HepG2 (cell line): ENCODE measurements around the gene NDUFV1. TPM values are rescaled to one million over a fixed set of nuclear protein-coding genes. Genes with fewer than 3 reads are reported as not detected.

ENCODE experiments used
- ATAC-seq: fragments of 200-7000 bp; cut with Tn5 transposase; 3 replicates; pipeline ENCODE4 v1.9.1; 2020; ENCODE audit warnings: mild to moderate bottlenecking, moderate library complexity
- BruUV-seq: library from RNA; stranded (reverse); fragments of 400-500 nt; replicated peaks from 2 replicates; lab custom pipeline; 2021; lab: Mats Ljungman, UMichigan
- CTCF ChIA-PET: fragments of 300-600 bp; formaldehyde crosslinking; extraction: SDS; loops from one replicate; lab custom pipeline; 2021; ENCODE audit warnings: low total read pairs, inconsistent platforms, low intra/inter-chr PET ratio; lab: Yijun Ruan, JAX
- POLR2A ChIA-PET: fragments of 350-600 bp; sonication (Branson Sonifier 250); formaldehyde crosslinking; loops from one replicate; lab custom pipeline; 2020; ENCODE audit warnings: antibody characterized with exemption, inconsistent platforms; lab: Yijun Ruan, JAX
- DNase-seq: peaks from one replicate; pipeline ENCODE4 v3.0.0-alpha.2; 2015; ENCODE audit warnings: low spot score
- FAIRE-seq: peaks from 3 replicates; lab custom pipeline; 2011; peaks lifted over from hg19 to GRCh38; lab: Jason Lieb, UNC
- H2AFZ ChIP-seq: one replicate; pipeline ENCODE4 v1.6.1; 2011; ENCODE audit warnings: low read length, inconsistent platforms
- H3K27ac ChIP-seq: fragments of 300-600 bp; 3 replicates; pipeline ENCODE4 v1.8.0; 2011; ENCODE audit warnings: mixed run types, mild to moderate bottlenecking, mixed read lengths, low read length, inconsistent platforms; ENCODE audit not compliant: insufficient read depth; ENCODE audit errors: extremely low read length
- H3K27me3 ChIP-seq, 2 experiments: fragments of 200-600 bp in 1 of 2; 2 replicates in 1 of 2; 3 replicates in 1 of 2; pipeline versions ENCODE4 v1.6.0 to v1.8.0; 2011; ENCODE audit warnings: low read length in 2 of 2, mild to moderate bottlenecking in 2 of 2, moderate library complexity in 2 of 2, inconsistent platforms in 1 of 2; ENCODE audit not compliant: insufficient read depth in 2 of 2, control insufficient read depth in 1 of 2
- H3K36me3 ChIP-seq, 2 experiments: fragments of 200-600 bp in 1 of 2; replicated peaks in 1 of 2; 2 replicates in 1 of 2; 3 replicates in 1 of 2; pipeline versions ENCODE4 v1.5.1 to v1.8.0; 2011; ENCODE audit warnings: low read length in 2 of 2, inconsistent platforms in 1 of 2; ENCODE audit not compliant: insufficient read depth in 2 of 2, control insufficient read depth in 1 of 2
- H3K4me1 ChIP-seq: 2 replicates; pipeline ENCODE4 v1.5.1; 2012; ENCODE audit warnings: low read length, inconsistent platforms; ENCODE audit not compliant: insufficient read depth
- H3K4me2 ChIP-seq: 2 replicates; pipeline ENCODE4 v1.6.0; 2011; ENCODE audit warnings: low read depth, low read length, inconsistent platforms
- H3K4me3 ChIP-seq, 3 experiments: fragments of 200-600 bp in 1 of 3; sonication (generic), shearing (Covaris generic) in 1 of 3; replicated peaks in 1 of 3; 2 replicates each; pipeline ENCODE4 v1.5.1; 2011 to 2016; ENCODE audit warnings: low read length in 3 of 3, inconsistent platforms in 2 of 3, low read depth in 2 of 3, mild to moderate bottlenecking in 2 of 3, control low read depth in 1 of 3, mixed read lengths in 1 of 3; ENCODE audit not compliant: insufficient read depth in 1 of 3
- H3K79me2 ChIP-seq: one replicate; pipeline ENCODE4 v1.6.1; 2011; ENCODE audit warnings: low read length, inconsistent platforms; ENCODE audit not compliant: insufficient read depth
- H3K9ac ChIP-seq: 2 replicates; pipeline ENCODE4 v1.6.0; 2011; ENCODE audit warnings: mild to moderate bottlenecking, low read depth, low read length, inconsistent platforms; ENCODE audit not compliant: insufficient read depth
- H3K9me3 ChIP-seq: 2 replicates; pipeline ENCODE4 v1.5.1; 2012; ENCODE audit warnings: mild to moderate bottlenecking, low read length
- H4K20me1 ChIP-seq: 2 replicates; pipeline ENCODE4 v1.6.0; 2011; ENCODE audit warnings: inconsistent platforms, mild to moderate bottlenecking, low read length, moderate library complexity; ENCODE audit not compliant: insufficient read depth
- ARNT ChIP-seq: fragments of 450-650 bp; IDR thresholded peaks from 2 replicates; pipeline ENCODE4 v1.6.1; 2017
- GLI4 ChIP-seq: sonication (generic); formaldehyde crosslinking; IDR thresholded peaks from 2 replicates; pipeline ENCODE4 v1.5.1; 2020; ENCODE audit warnings: missing genetic modification reagents, mild to moderate bottlenecking, moderate library complexity, borderline replicate concordance
- GTF2F1 ChIP-seq: fragments of 150-350 bp; IDR thresholded peaks from 2 replicates; pipeline ENCODE4 v1.6.1; 2014; ENCODE audit warnings: low read length
- KAT2B ChIP-seq: fragments of 150-350 bp; IDR thresholded peaks from 2 replicates; pipeline ENCODE4 v1.6.1; 2014; ENCODE audit warnings: low read depth, low read length, borderline replicate concordance
- RARA ChIP-seq: IDR thresholded peaks from 2 replicates; pipeline ENCODE4 v1.6.1; 2016; ENCODE audit warnings: missing genetic modification reagents, missing compliant biosample characterization
- SAP130 ChIP-seq: IDR thresholded peaks from 2 replicates; pipeline ENCODE4 v1.6.1; 2016; ENCODE audit warnings: low read depth
- TBX2 ChIP-seq: sonication (generic); formaldehyde crosslinking; IDR thresholded peaks from 2 replicates; pipeline ENCODE4 v1.5.0; 2020; ENCODE audit warnings: missing genetic modification reagents, mild to moderate bottlenecking, borderline replicate concordance
- ZBTB49 ChIP-seq: sonication (generic); formaldehyde crosslinking; IDR thresholded peaks from 2 replicates; pipeline ENCODE4 v1.4.0; 2020; ENCODE audit warnings: missing genetic modification reagents, borderline replicate concordance
- ZKSCAN8 ChIP-seq: IDR thresholded peaks from 2 replicates; pipeline ENCODE4 v1.6.1; 2016; ENCODE audit warnings: borderline replicate concordance, missing genetic modification reagents, missing compliant biosample characterization
- ZNF234 ChIP-seq: sonication (generic); formaldehyde crosslinking; conservative IDR thresholded peaks from 2 replicates; pipeline ENCODE4 v1.5.1; 2020; ENCODE audit warnings: mild to moderate bottlenecking, missing genetic modification reagents
- ZNF24 ChIP-seq: fragments of 450-650 bp; IDR thresholded peaks from 2 replicates; pipeline ENCODE4 v1.6.1; 2017; ENCODE audit warnings: antibody characterized with exemption, mild to moderate bottlenecking
- ZNF414 ChIP-seq: sonication (generic); formaldehyde crosslinking; IDR thresholded peaks from 2 replicates; pipeline ENCODE4 v1.5.0; 2020; ENCODE audit warnings: missing genetic modification reagents
- ZNF446 ChIP-seq: sonication (generic); formaldehyde crosslinking; IDR thresholded peaks from 2 replicates; pipeline ENCODE4 v1.5.0; 2020; ENCODE audit warnings: mild to moderate bottlenecking, missing genetic modification reagents
- ZNF816 ChIP-seq: sonication (generic); formaldehyde crosslinking; IDR thresholded peaks from 2 replicates; pipeline ENCODE4 v1.8.0; 2022; ENCODE audit warnings: missing genetic modification reagents, mild to moderate bottlenecking, borderline replicate concordance
- WGBS: methylation state at CpG from one replicate; pipeline ENCODE4 v1.1.6; 2017; ENCODE audit warnings: low lambda C conversion rate; 5-methylcytosine and 5-hydroxymethylcytosine counted together
- in situ Hi-C: cut with HindIII; loops from 2 replicates; pipeline ENCODE4 v1.10.0; 2017; ENCODE audit warnings: low pct_unique_long_range_greater_than_20kb; ENCODE audit not compliant: extremely low pct_ligation_motif_present
- intact Hi-C: fragments of 100-400 bp; cut with micrococcal nuclease; formaldehyde crosslinking; loops from one replicate; pipeline ENCODE4 v1.10.0; 2022; ENCODE audit not compliant: unreplicated experiment
- polyA plus RNA-seq, 8 experiments: library from polyadenylated mRNA; depleted of rRNA in 3 of 8; stranded (reverse) in 7 of 8; unstranded in 1 of 8; fragments of >200 nt; fragmentation: Illumina TruSeq in 4 of 8; extraction: Trizol in 4 of 8; gene quantifications; 2 replicates each; pipeline versions ENCODE4 v1.2.1 to v1.2.3, GENCODE V29; 2011 to 2016; ENCODE audit warnings: low read depth in 4 of 8, missing spikeins in 1 of 8, mixed read lengths in 1 of 8; ENCODE audit not compliant: insufficient read depth in 1 of 8
- total RNA-seq, 5 experiments: library from RNA; depleted of rRNA; stranded (reverse); fragments of >200 nt; fragmentation: Illumina TruSeq; extraction: Trizol; gene quantifications; 2 replicates each; pipeline ENCODE4 v1.2.3, GENCODE V29; 2016; ENCODE audit warnings: low read depth in 1 of 5
- TF ChIP-seq, protein P1 (sequence below): sonication (generic); formaldehyde crosslinking; IDR thresholded peaks from 2 replicates; pipeline ENCODE4 v1.8.1; 2023; ENCODE audit warnings: mild to moderate bottlenecking, missing genetic modification reagents, borderline replicate concordance

Gene NDUFV1
- total and polyA plus RNA-seq, 2 of the 13 experiments (the other 11 are each of a cell fraction or from before 2014, with no cell fraction given): 88.9 to 137 TPM

DNA sequence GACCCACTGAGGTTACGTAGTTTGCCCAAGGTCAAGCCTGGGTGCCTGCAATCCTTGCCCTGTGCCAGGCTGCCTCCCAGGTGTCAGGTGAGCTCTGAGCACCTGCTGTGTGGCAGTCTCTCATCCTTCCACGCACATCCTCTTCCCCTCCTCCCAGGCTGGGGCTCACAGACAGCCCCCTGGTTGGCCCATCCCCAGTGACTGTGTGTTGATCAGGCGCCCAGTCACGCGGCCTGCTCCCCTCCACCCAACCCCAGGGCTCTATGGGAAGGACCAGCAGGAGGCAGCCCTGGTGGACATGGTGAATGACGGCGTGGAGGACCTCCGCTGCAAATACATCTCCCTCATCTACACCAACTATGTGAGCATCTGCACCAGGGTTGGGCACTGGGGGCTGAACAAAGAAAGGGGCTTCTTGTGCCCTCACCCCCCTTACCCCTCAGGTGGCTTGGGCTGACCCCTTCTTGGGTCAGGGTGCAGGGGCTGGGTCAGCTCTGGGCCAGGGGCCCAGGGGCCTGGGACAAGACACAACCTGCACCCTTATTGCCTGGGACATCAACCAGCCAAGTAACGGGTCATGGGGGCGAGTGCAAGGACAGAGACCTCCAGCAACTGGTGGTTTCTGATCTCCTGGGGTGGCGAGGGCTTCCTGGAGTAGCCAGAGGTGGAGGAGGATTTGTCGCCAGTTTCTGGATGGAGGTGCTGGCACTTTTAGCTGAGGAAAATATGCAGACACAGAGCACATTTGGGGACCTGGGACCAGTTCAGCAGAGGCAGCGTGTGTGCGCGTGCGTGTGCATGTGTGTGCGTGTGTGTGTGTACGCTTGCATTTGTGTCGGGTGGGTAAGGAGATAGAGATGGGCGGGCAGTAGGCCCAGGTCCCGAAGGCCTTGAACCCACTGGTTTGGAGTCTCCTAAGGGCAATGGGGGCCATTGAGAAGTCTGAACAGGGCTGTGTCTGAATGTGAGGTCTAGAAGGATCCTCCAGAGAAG is 21.6 kb upstream of the NDUFV1 start:
- no peak overlapping the region for H3K4me3 ChIP-seq
- TF ChIP-seq ZKSCAN8 (CRISPR knock-in tag): no peak
- TF ChIP-seq ZNF816 (CRISPR knock-in tag): no peak
- no peak for TF ChIP-seq GLI4 (CRISPR knock-in tag)
- TF ChIP-seq ZNF24: no peak

GRCh38 chr11:67585911-67586310 is 20.8 kb upstream of the NDUFV1 start:
- Histone ChIP-seq H3K27ac (no peak overlapping the region), H3K4me1 (peaks cover 20% of the 10 kb centered on the region), H3K9ac (no peak overlapping the region), H3K79me2 (no peaks in the 10 kb centered on the region), H2AFZ (no peak overlapping the region), H3K27me3 (peaks cover 0 to 5% of the 10 kb centered on the region in 2 experiments; a peak in 1 of 5 replicates), H4K20me1 (no peaks in the 10 kb centered on the region), H3K9me3 (no peaks in the 10 kb centered on the region), H3K36me3 (no peaks in the 10 kb centered on the region), H3K4me2 (no peak overlapping the region), H3K4me3 (no peak overlapping the region)
- 42% methylated on average over 1 of the region's 4 CpGs for WGBS
- ATAC-seq (no peak), DNase-seq (no peak), FAIRE-seq (no peak)
- CTCF ChIA-PET: no interaction called here
- POLR2A ChIA-PET: no interaction called here
- no TSS peak for BruUV-seq
- intact Hi-C loops (no loop called here), in situ Hi-C loops (no loop called here)
- TF ChIP-seq ZNF234 (CRISPR knock-in tag): no peak
- no peak for TF ChIP-seq ARNT
- no peak for TF ChIP-seq SAP130 (CRISPR knock-in tag)
- no peak for TF ChIP-seq KAT2B
- TF ChIP-seq GTF2F1: no peak
- no peak for TF ChIP-seq RARA (CRISPR knock-in tag)
- no peak for TF ChIP-seq ZBTB49 (CRISPR knock-in tag)
- TF ChIP-seq, protein P1, sequence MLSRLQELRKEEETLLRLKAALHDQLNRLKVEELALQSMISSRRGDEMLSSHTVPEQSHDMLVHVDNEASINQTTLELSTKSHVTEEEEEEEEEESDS: no peak
- no peak for TF ChIP-seq ZNF414 (CRISPR knock-in tag)
- TF ChIP-seq ZNF446 (CRISPR knock-in tag): no peak
- no peak for TF ChIP-seq TBX2 (CRISPR knock-in tag)

More for the DNA sequence above, 21.6 kb upstream of the NDUFV1 start:
- H3K9me3 ChIP-seq: no peaks in the 10 kb centered on the region
- in situ Hi-C loops: no loop called here
- DNase-seq: no peak
- intact Hi-C loops: no loop called here
- H3K4me1 ChIP-seq: peaks cover 27% of the 10 kb centered on the region
- no peak for FAIRE-seq
- ATAC-seq: peak; percentile 32; the same call in 2 of the 3 replicates
- H4K20me1 ChIP-seq: no peaks in the 10 kb centered on the region
- no peak overlapping the region for H3K9ac ChIP-seq
- H3K27ac ChIP-seq: no peak overlapping the region
- ChIA-PET CTCF (no interaction called here), POLR2A (no interaction called here)
- BruUV-seq: no TSS peak
- no peak overlapping the region for H3K4me2 ChIP-seq
- no peaks in the 10 kb centered on the region for H3K79me2 ChIP-seq
- no peaks in the 10 kb centered on the region for H3K36me3 ChIP-seq
- H2AFZ ChIP-seq: no peak overlapping the region
- H3K27me3 ChIP-seq: peaks cover 0 to 5% of the 10 kb centered on the region in 2 experiments; a peak in 1 of 5 replicates
- WGBS: 77% methylated on average over 16 of the region's 21 CpGs
